ENCODE measurements around the gene TEAD4.

DNA sequence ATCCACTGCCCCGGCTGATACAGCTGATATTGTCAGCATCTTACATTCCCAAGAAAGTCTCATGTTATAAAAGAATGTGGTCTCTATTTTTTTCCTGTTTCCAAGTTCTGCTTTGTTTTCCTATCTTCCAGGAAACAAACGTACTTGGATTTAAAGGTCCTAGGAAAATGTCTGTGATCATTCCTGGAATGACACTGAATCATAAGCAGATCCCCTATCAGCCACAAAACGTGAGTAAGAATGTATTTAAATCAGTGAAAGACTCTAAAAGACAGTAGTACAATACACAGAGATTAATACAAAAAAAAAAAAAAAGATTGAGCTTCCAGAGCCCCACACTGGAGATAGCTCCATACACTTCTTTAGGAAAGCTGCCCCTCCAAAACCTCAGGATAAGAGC lies 21.7 kb upstream of the TEAD4 start:
- TF ChIP-seq, protein P1, sequence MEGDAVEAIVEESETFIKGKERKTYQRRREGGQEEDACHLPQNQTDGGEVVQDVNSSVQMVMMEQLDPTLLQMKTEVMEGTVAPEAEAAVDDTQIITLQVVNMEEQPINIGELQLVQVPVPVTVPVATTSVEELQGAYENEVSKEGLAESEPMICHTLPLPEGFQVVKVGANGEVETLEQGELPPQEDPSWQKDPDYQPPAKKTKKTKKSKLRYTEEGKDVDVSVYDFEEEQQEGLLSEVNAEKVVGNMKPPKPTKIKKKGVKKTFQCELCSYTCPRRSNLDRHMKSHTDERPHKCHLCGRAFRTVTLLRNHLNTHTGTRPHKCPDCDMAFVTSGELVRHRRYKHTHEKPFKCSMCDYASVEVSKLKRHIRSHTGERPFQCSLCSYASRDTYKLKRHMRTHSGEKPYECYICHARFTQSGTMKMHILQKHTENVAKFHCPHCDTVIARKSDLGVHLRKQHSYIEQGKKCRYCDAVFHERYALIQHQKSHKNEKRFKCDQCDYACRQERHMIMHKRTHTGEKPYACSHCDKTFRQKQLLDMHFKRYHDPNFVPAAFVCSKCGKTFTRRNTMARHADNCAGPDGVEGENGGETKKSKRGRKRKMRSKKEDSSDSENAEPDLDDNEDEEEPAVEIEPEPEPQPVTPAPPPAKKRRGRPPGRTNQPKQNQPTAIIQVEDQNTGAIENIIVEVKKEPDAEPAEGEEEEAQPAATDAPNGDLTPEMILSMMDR (conservative IDR thresholded peaks at IDR 0.05 in 1 of 2, IDR thresholded peaks at IDR 0.05 in 1 of 2; ENCODE audit: extremely low read depth in 1 of 2, insufficient read depth in 1 of 2, low read depth in 1 of 2, low read length in 2 of 2), result no peak
- no peak for TF ChIP-seq EZH2 (IDR thresholded peaks at IDR 0.05; ENCODE audit: borderline replicate concordance, low read length)

Measured in mammary epithelial cell (primary cell).